ENCODE measurements around the gene ZBED4. TPM values are rescaled to one million over a fixed set of nuclear protein-coding genes. Genes with fewer than 3 reads are reported as not detected.
A peak's percentile ranks its signal among the peaks of the same experiment; 100 is the strongest.

Gene ZBED4
- total and polyA plus RNA-seq, 2 experiments from 2014 or later, result 8.5 to 31.9 TPM

- no peak overlapping the region for H3K27ac ChIP-seq (ENCODE audit: low read depth)
- H3F3A ChIP-seq (replicated peaks; ENCODE audit: low read depth), result no peaks in the 10 kb centered on the region
Measured at GRCh38 chr22:49825944-49826602, 27.6 kb upstream of the ZBED4 start.

More at GRCh38 chr22:49825944-49826602, 27.6 kb upstream of the ZBED4 start:
- no peak for DNase-seq (ENCODE audit: low spot score)
- Mint-ChIP-seq H3K4me1 (peaks cover 29% of the 10 kb centered on the region), H3K4me3 (peak overlapping the region; percentile 82), H3K36me3 (ENCODE audit: low read depth) (peaks cover 63% of the 10 kb centered on the region), H3K27me3 (ENCODE audit: insufficient read depth, low read depth, poor library complexity) (peaks cover 18% of the 10 kb centered on the region), H3K9me3 (peaks cover 27% of the 10 kb centered on the region), H3K27ac (no peak overlapping the region)
- Histone ChIP-seq H3K9me2 (ENCODE audit: insufficient read depth) (no peaks in the 10 kb centered on the region), H3K4me1 (ENCODE audit: insufficient read depth) (peaks cover 8% of the 10 kb centered on the region; the same call in 1 of the 2 replicates), H3K27me3 (ENCODE audit: insufficient read depth) (0 out of 2 replicates have a peak, but pooled peaks cover 4% of the 10 kb centered on the region), H3K36me3 (ENCODE audit: insufficient read depth) (peaks cover 12% of the 10 kb centered on the region), H2AFZ (0 out of 2 replicates have a peak overlapping the region, but pooled peaks have one; percentile 63), H4K20me1 (replicated peaks; ENCODE audit: insufficient read depth) (peaks cover 45% of the 10 kb centered on the region), H3K4me2 (peak overlapping the region; percentile 92), H3K79me2 (replicated peaks; ENCODE audit: insufficient read depth) (peaks cover 58% of the 10 kb centered on the region), H3K4me3 (peak overlapping the region; percentile 91)
- no peak for TF ChIP-seq CTCF (conservative IDR thresholded peaks at IDR 0.05; ENCODE audit: low read depth in 2 of 2)
- TF ChIP-seq ZNF114 (CRISPR knock-in tag; IDR thresholded peaks at IDR 0.05), result no peak
- TF ChIP-seq EZH2 (IDR thresholded peaks at IDR 0.05; ENCODE audit: low read depth, unreplicated experiment), result no peak
- TF ChIP-seq ETS1 (IDR thresholded peaks at IDR 0.05), result no peak
- TF ChIP-seq JUNB (IDR thresholded peaks at IDR 0.05; ENCODE audit: unreplicated experiment), result no peak
- TF ChIP-seq CREB1 (CRISPR knock-in tag; IDR thresholded peaks at IDR 0.05; ENCODE audit: low read depth), result no peak
- TF ChIP-seq, protein P1, sequence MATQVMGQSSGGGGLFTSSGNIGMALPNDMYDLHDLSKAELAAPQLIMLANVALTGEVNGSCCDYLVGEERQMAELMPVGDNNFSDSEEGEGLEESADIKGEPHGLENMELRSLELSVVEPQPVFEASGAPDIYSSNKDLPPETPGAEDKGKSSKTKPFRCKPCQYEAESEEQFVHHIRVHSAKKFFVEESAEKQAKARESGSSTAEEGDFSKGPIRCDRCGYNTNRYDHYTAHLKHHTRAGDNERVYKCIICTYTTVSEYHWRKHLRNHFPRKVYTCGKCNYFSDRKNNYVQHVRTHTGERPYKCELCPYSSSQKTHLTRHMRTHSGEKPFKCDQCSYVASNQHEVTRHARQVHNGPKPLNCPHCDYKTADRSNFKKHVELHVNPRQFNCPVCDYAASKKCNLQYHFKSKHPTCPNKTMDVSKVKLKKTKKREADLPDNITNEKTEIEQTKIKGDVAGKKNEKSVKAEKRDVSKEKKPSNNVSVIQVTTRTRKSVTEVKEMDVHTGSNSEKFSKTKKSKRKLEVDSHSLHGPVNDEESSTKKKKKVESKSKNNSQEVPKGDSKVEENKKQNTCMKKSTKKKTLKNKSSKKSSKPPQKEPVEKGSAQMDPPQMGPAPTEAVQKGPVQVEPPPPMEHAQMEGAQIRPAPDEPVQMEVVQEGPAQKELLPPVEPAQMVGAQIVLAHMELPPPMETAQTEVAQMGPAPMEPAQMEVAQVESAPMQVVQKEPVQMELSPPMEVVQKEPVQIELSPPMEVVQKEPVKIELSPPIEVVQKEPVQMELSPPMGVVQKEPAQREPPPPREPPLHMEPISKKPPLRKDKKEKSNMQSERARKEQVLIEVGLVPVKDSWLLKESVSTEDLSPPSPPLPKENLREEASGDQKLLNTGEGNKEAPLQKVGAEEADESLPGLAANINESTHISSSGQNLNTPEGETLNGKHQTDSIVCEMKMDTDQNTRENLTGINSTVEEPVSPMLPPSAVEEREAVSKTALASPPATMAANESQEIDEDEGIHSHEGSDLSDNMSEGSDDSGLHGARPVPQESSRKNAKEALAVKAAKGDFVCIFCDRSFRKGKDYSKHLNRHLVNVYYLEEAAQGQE (IDR thresholded peaks at IDR 0.05; ENCODE audit: unreplicated experiment), result no peak
- peak; percentile 11; the same call in 2 of the 3 replicates for ATAC-seq
